ENCODE measurements around the gene TIMM17B. TPM values are rescaled to one million over a fixed set of nuclear protein-coding genes. Genes with fewer than 3 reads are reported as not detected.

Gene TIMM17B
- total RNA-seq, 1 donor from 2014 or later, result 95.7 TPM

- H3K4me1 Mint-ChIP-seq, result peaks cover 20% of the 10 kb centered on the region
- H3K4me3 Mint-ChIP-seq, result peak overlapping the region; percentile 89
- DNase-seq (ENCODE audit: low read depth, low spot score), result no peak
- H3K9me3 Mint-ChIP-seq, result no peaks in the 10 kb centered on the region
- H3K36me3 Mint-ChIP-seq (ENCODE audit: low read depth), result no peaks in the 10 kb centered on the region
- H3K27me3 Mint-ChIP-seq (ENCODE audit: low read depth), result no peaks in the 10 kb centered on the region
- H3K27ac Mint-ChIP-seq (ENCODE audit: unreplicated experiment), result peak overlapping the region; percentile 96
- TF ChIP-seq CTCF (conservative IDR thresholded peaks at IDR 0.05), result no peak
These were observed 13.4 kb upstream of the TIMM17B start for GRCh38 chrX:48910926-48911411.

GRCh38 chrX:48909703-48910294 lies 12.2 kb upstream of the TIMM17B start:
- H3K9me3 Mint-ChIP-seq, result no peaks in the 10 kb centered on the region

GRCh38 chrX:48908600-48908999 lies 11.0 kb upstream of the TIMM17B start:
- Mint-ChIP-seq H3K9me3 (no peaks in the 10 kb centered on the region), H3K36me3 (ENCODE audit: low read depth) (peaks cover 6% of the 10 kb centered on the region), H3K4me1 (peaks cover 20% of the 10 kb centered on the region), H3K4me3 (peak overlapping the region; percentile 54), H3K27me3 (ENCODE audit: low read depth) (no peaks in the 10 kb centered on the region), H3K27ac (ENCODE audit: unreplicated experiment) (no peak overlapping the region)
- no peak for TF ChIP-seq CTCF (conservative IDR thresholded peaks at IDR 0.05)
- no peak for DNase-seq (ENCODE audit: low read depth, low spot score)

More at GRCh38 chrX:48909703-48910294, 12.2 kb upstream of the TIMM17B start:
- TF ChIP-seq CTCF (conservative IDR thresholded peaks at IDR 0.05), result no peak
- DNase-seq (ENCODE audit: low read depth, low spot score), result no peak
- Mint-ChIP-seq H3K27me3 (ENCODE audit: low read depth) (no peaks in the 10 kb centered on the region), H3K36me3 (ENCODE audit: low read depth) (no peaks in the 10 kb centered on the region), H3K27ac (ENCODE audit: unreplicated experiment) (no peak overlapping the region), H3K4me3 (peak overlapping the region; percentile 89), H3K4me1 (peaks cover 20% of the 10 kb centered on the region)

GRCh38 chrX:48905090-48905790 lies 7.7 kb upstream of the TIMM17B start:
- H3K27me3 Mint-ChIP-seq (ENCODE audit: low read depth), result no peaks in the 10 kb centered on the region
- H3K4me1 Mint-ChIP-seq, result no peaks in the 10 kb centered on the region
- peaks cover 16% of the 10 kb centered on the region for H3K36me3 Mint-ChIP-seq (ENCODE audit: low read depth)
- no peak for DNase-seq (ENCODE audit: low read depth, low spot score)
- H3K27ac Mint-ChIP-seq (ENCODE audit: unreplicated experiment), result no peak overlapping the region
- peak overlapping the region; percentile 23 for H3K4me3 Mint-ChIP-seq
- TF ChIP-seq CTCF (conservative IDR thresholded peaks at IDR 0.05), result no peak
- no peaks in the 10 kb centered on the region for H3K9me3 Mint-ChIP-seq

- peaks cover 16% of the 10 kb centered on the region for H3K36me3 Mint-ChIP-seq (ENCODE audit: low read depth)
- no peak for TF ChIP-seq CTCF (conservative IDR thresholded peaks at IDR 0.05)
- DNase-seq (ENCODE audit: low read depth, low spot score), result no peak
- no peak overlapping the region for H3K27ac Mint-ChIP-seq (ENCODE audit: unreplicated experiment)
- H3K9me3 Mint-ChIP-seq, result no peaks in the 10 kb centered on the region
- no peaks in the 10 kb centered on the region for H3K4me1 Mint-ChIP-seq
- H3K27me3 Mint-ChIP-seq (ENCODE audit: low read depth), result no peaks in the 10 kb centered on the region
- H3K4me3 Mint-ChIP-seq, result no peak overlapping the region
These were observed 7.1 kb upstream of the TIMM17B start for GRCh38 chrX:48904626-48905025.

Measured in neural crest cell (in vitro differentiated cells).